Spleen (tissue), 11 donors: ENCODE results near the gene CISH. TPM values are rescaled to one million over a fixed set of nuclear protein-coding genes. Genes with fewer than 3 reads are reported as not detected.

ENCODE experiments used
- DNase-seq: peaks from one replicate; pipeline ENCODE4 v3.0.0-alpha.2; 2020
- H3K27ac ChIP-seq, 8 donors: fragments of 200-600 bp; sonication (generic) in 7 of 8; 1 replicate in 4 of 8; 2 replicates in 4 of 8; pipeline versions ENCODE4 v1.5.0 to v1.8.0; 2016 to 2021; ENCODE audit warnings: inconsistent platforms in 4 of 8, mild to moderate bottlenecking in 4 of 8, moderate library complexity in 1 of 8
- H3K27me3 ChIP-seq, 7 donors: fragments of 200-600 bp; sonication (generic) in 6 of 7; replicated peaks in 1 of 7; 1 replicate in 4 of 7; 2 replicates in 3 of 7; pipeline versions ENCODE4 v1.5.0 to v1.8.0; 2016 to 2021; ENCODE audit warnings: inconsistent platforms in 3 of 7, mild to moderate bottlenecking in 1 of 7
- H3K36me3 ChIP-seq, 6 donors: fragments of 200-600 bp; sonication (generic) in 5 of 6; 1 replicate in 4 of 6; 2 replicates in 2 of 6; pipeline versions ENCODE4 v1.5.0 to v1.8.0; 2016 to 2021; ENCODE audit warnings: inconsistent platforms in 2 of 6
- H3K4me1 ChIP-seq, 6 donors: fragments of 200-600 bp; sonication (generic) in 5 of 6; 1 replicate in 3 of 6; 2 replicates in 3 of 6; pipeline versions ENCODE4 v1.5.0 to v1.8.0; 2016 to 2021; ENCODE audit warnings: inconsistent platforms in 3 of 6
- H3K4me3 ChIP-seq, 8 donors: fragments of 200-600 bp; sonication (generic) in 7 of 8; 1 replicate in 4 of 8; 2 replicates in 4 of 8; pipeline versions ENCODE4 v1.5.0 to v1.8.0; 2016 to 2021; ENCODE audit warnings: inconsistent platforms in 4 of 8, mild to moderate bottlenecking in 4 of 8, moderate library complexity in 2 of 8
- H3K9me3 ChIP-seq, 8 donors: fragments of 200-600 bp; sonication (generic) in 7 of 8; 1 replicate in 4 of 8; 2 replicates in 4 of 8; pipeline versions ENCODE4 v1.5.0 to v1.8.0; 2016 to 2021; ENCODE audit warnings: inconsistent platforms in 4 of 8
- CTCF ChIP-seq, 11 experiments: fragments of 200-600 bp in 7 of 11; fragments of 450-650 bp in 4 of 11; sonication (generic) in 4 of 11; IDR thresholded peaks in 8 of 11; conservative IDR thresholded peaks in 3 of 11; 1 replicate in 7 of 11; 2 replicates in 4 of 11; pipeline versions ENCODE4 v1.4.0 to v1.8.0; 2016 to 2021; ENCODE audit warnings: antibody characterized with exemption in 11 of 11, inconsistent platforms in 4 of 11, mild to moderate bottlenecking in 1 of 11
- POLR2A ChIP-seq, 3 donors: fragments of 450-650 bp; IDR thresholded peaks; one replicate each; pipeline ENCODE4 v1.5.1; 2017; ENCODE audit warnings: antibody characterized with exemption in 3 of 3, mild to moderate bottlenecking in 1 of 3
- POLR2AphosphoS5 ChIP-seq, 3 donors: sonication (generic); formaldehyde crosslinking; IDR thresholded peaks; one replicate each; pipeline ENCODE4 v1.5.1; 2017; ENCODE audit warnings: antibody characterized with exemption in 3 of 3
- WGBS, 5 donors: extraction: QIAGEN DNeasy Blood & Tissue Kit in 3 of 5; methylation state at CpG; one replicate each; pipeline versions ENCODE4 v1.1.5 to v1.1.7; 2013 to 2018; 5-methylcytosine and 5-hydroxymethylcytosine counted together
- intact Hi-C: fragments of 100-400 bp; cut with DNase I; formaldehyde crosslinking; loops from one replicate; pipeline ENCODE4 v1.15.0; 2023; ENCODE audit warnings: low total_unique reads
- polyA plus RNA-seq, 3 donors: library from polyadenylated mRNA; stranded (reverse); fragments of 200-250 nt; gene quantifications; one replicate each; pipeline ENCODE4 v1.2.1, GENCODE V29; 2013
- total RNA-seq, 7 donors: library from RNA; depleted of rRNA in 3 of 7; stranded (reverse); fragments of >200 nt in 3 of 7; fragmentation: NEBNext Ultra II Directional in 4 of 7; extraction: Animal tissue kit (Norgen Biotek cat#: 25700) in 4 of 7; gene quantifications; one replicate each; pipeline versions ENCODE4 v1.1.0 to v1.2.1, GENCODE V29; 2016 to 2021
- donor health status: healthy with polysubstance abuse.
- donor health status: DM: no; HTN: no; CAD: no; lungs with moderate emphysema.
- donor health status: DM: no; HTN: no; CAD: no.
- donor health status: Bipolar disorder and iron deficiency.
- donor health status: healthy.
- donor health status: DM: no; HTN: no; CAD: no.
- donor health status: DM: yes; HTN: yes; CAD: no.

The CISH gene
- total and polyA plus RNA-seq, 10 donors = 2.9 to 23.6 (median 11.0) TPM

GRCh38 chr3:50642382-50642781 lies 30.8 kb upstream of the CISH start:
- peaks cover 0 to 91% (median 69%) of the 10 kb centered on the region in 6 donors for H3K36me3 ChIP-seq
- no peaks in the 10 kb centered on the region for H3K27me3 ChIP-seq
- no peaks in the 10 kb centered on the region for H3K9me3 ChIP-seq
- no peak for TF ChIP-seq POLR2A (IDR thresholded peaks at IDR 0.05)
- TF ChIP-seq CTCF (IDR thresholded peaks at IDR 0.05 in 8 of 11, conservative IDR thresholded peaks at IDR 0.05 in 3 of 11) = no peak
- TF ChIP-seq POLR2AphosphoS5 (IDR thresholded peaks at IDR 0.05) = no peak
- no peak for DNase-seq
- WGBS, 5 donors = 75 to 91% (median 82%) methylated on average over 1 of the region's 1 CpG
- no peak overlapping the region for H3K4me3 ChIP-seq
- intact Hi-C loops = no loop called here
- no peak overlapping the region for H3K27ac ChIP-seq
- peaks cover 0 to 6% (median 1%) of the 10 kb centered on the region in 6 donors for H3K4me1 ChIP-seq

GRCh38 chr3:50639055-50639494 lies 27.5 kb upstream of the CISH start:
- H3K36me3 ChIP-seq = peaks cover 0 to 65% (median 37%) of the 10 kb centered on the region in 6 donors
- intact Hi-C loops = no loop called here
- H3K4me3 ChIP-seq = no peak overlapping the region
- no peak for DNase-seq
- H3K27me3 ChIP-seq = no peaks in the 10 kb centered on the region
- no peak for TF ChIP-seq POLR2AphosphoS5 (IDR thresholded peaks at IDR 0.05)
- no peak for TF ChIP-seq POLR2A (IDR thresholded peaks at IDR 0.05)
- no peak for TF ChIP-seq CTCF (IDR thresholded peaks at IDR 0.05 in 8 of 11, conservative IDR thresholded peaks at IDR 0.05 in 3 of 11)
- H3K27ac ChIP-seq = no peak overlapping the region
- WGBS, 5 donors = 91 to 97% (median 95%) methylated on average over 6 of the region's 6 CpGs
- no peaks in the 10 kb centered on the region for H3K9me3 ChIP-seq
- peaks cover 0 to 36% (median 11%) of the 10 kb centered on the region in 6 donors for H3K4me1 ChIP-seq

- Histone ChIP-seq H3K4me3 (no peak overlapping the region), H3K36me3 (peaks cover 0 to 54% (median 26%) of the 10 kb centered on the region in 6 donors), H3K27me3 (no peaks in the 10 kb centered on the region), H3K27ac (peak overlapping the region in 1 of 8 donors; percentile 17), H3K9me3 (no peaks in the 10 kb centered on the region), H3K4me1 (peaks cover 0 to 47% (median 21%) of the 10 kb centered on the region in 6 donors)
- TF ChIP-seq POLR2AphosphoS5 (IDR thresholded peaks at IDR 0.05) (no peak), POLR2A (IDR thresholded peaks at IDR 0.05) (no peak), CTCF (IDR thresholded peaks at IDR 0.05 in 8 of 11, conservative IDR thresholded peaks at IDR 0.05 in 3 of 11) (no peak)
- intact Hi-C loops = no loop called here
- DNase-seq = no peak
- 46 to 60% (median 58%) methylated on average over 3 of the region's 3 CpGs for WGBS, 5 donors
Measured at GRCh38 chr3:50637945-50638344, 26.4 kb upstream of the CISH start.

GRCh38 chr3:50637011-50637410 lies 25.4 kb upstream of the CISH start:
- no peak for DNase-seq

More at GRCh38 chr3:50637011-50637410, 25.4 kb upstream of the CISH start:
- WGBS, 5 donors = 84 to 94% (median 89%) methylated on average over 4 of the region's 4 CpGs
- no peak for TF ChIP-seq CTCF (IDR thresholded peaks at IDR 0.05 in 8 of 11, conservative IDR thresholded peaks at IDR 0.05 in 3 of 11)
- TF ChIP-seq POLR2A (IDR thresholded peaks at IDR 0.05) = no peak
- no peak for TF ChIP-seq POLR2AphosphoS5 (IDR thresholded peaks at IDR 0.05)
- Histone ChIP-seq H3K4me1 (peaks cover 0 to 56% (median 30%) of the 10 kb centered on the region in 6 donors), H3K27ac (peak overlapping the region in 1 of 8 donors; percentile 32), H3K9me3 (no peaks in the 10 kb centered on the region), H3K4me3 (no peak overlapping the region), H3K36me3 (peaks cover 0 to 44% (median 16%) of the 10 kb centered on the region in 6 donors), H3K27me3 (no peaks in the 10 kb centered on the region)
- intact Hi-C loops = no loop called here
